ENCODE measurements around the gene COL11A2. TPM values are rescaled to one million over a fixed set of nuclear protein-coding genes. Genes with fewer than 3 reads are reported as not detected.
"Not testable (repeated sequence)": the region's sequence is repeated elsewhere in the genome, so short reads cannot be mapped to it uniquely, and the experiment has no call there.

COL11A2 gene
- total RNA-seq, 1 donor from 2014 or later = 1.4 TPM

DNA sequence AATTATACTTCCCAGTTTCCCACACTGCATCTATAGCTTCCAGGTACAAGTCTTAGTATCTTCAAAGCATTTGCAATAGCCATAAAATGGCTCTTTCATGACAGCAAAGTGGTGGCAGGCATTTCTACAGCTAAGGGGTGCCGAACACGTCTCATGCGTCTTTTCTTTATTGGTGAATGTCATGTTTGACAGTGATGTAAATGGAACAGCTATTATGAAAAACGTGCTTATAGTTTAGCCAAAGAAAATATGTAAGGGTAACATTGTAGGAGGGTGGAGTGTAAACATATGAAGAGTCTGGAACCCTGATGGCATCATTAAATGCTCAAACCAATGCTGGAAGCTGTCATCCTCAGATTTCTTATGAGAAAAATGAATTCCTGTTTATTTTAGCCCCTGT lies 37.9 kb downstream of the COL11A2 start:
- DNase-seq = no peak

DNA sequence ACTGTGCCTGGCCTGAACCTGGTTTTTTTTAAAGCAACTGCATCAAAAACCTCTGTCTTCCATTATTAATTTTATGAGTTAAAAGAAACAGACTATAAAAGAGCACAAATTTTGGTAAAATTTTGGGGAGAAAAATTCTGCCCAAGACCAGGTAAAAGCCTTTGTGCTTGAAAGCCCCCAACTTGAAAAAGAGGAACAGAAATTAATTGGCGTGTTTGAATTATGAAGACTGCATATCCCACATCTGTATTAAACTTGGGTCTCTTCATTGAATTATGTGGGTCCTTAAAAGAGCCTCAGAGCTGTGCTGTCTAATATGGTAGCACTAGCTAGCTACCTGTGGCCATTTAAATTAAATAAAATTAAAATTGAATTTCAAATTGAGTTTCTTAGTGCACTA lies 41.2 kb downstream of the COL11A2 start:
- no peak for DNase-seq

DNA sequence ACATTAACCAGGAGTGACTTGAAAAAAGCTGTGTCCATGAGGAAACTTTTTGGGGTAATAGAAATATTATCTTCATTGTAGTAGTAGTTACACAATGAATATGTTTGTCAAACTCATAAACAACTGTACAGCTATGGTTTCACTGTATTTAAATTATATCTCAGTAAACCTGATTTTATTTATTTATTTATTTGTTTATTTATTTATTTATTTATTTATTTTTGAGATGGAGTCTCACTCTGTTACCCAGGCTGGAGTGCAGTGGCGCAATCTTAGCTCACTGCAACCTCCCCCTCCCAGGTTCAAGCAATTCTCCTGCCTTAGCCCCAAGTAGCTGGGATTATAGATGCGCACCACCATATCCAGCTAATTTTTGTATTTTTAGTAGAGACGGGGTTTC lies 41.7 kb downstream of the COL11A2 start:
- not testable (repeated sequence) for DNase-seq

DNA sequence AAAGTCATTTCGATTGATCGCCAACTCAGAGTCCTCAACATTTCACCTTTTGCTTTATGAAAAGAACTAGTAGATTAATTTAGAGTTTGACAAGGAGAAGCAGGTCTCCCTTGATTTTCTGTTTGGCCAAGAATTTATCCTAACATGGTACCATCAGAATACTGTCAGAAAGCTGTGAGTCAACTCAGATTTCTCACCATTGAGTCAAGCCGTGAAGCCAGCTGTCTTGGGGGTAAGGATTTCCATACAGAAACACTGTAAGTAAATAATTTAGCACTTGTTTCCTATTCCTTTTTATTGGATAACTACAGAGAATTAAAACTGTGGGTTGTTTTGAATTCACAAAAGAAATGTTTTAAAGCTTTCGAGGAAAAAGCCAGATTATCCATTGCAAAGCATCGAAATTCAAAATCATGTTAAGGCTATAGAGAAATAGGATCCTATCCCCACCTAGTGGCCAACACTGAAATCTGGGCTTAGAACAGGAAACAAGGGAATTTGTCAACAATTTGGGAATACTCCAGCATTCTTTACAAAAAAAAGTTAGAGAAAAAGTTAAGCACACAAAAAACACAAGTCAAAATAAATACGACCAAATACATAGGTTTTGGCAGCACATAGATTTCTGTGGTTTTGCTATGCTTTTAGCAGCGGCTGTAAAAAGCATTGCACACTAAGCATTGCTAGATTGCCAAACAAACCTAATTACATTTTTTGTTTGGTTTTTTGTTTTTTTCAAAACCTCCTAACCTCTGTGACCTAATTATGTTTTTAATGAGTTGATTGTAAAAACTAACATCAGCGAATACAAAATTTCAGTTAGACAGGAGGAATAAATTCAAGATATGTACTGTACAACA lies 44.2 kb downstream of the COL11A2 start:
- DNase-seq = peak; percentile 36

DNA sequence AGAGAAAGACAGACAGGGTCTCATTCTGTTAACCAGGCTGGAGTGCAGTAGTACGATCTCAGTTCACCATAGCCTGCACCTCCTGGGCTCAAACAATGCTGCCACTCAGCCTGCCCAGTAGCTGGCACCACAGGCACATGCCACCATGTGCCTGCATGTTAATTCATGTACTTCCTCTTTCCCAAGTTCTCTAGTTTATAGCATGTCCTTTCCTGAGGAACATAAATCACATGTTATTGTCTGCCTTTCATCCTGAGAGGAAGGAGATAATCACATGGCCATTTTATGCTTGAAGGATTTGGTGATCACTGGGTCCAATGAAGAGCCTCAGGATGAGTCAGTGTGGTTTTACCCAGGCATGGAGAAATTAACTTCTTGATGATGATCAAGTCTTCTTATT lies 47.9 kb downstream of the COL11A2 start:
- no peak for DNase-seq

DNA sequence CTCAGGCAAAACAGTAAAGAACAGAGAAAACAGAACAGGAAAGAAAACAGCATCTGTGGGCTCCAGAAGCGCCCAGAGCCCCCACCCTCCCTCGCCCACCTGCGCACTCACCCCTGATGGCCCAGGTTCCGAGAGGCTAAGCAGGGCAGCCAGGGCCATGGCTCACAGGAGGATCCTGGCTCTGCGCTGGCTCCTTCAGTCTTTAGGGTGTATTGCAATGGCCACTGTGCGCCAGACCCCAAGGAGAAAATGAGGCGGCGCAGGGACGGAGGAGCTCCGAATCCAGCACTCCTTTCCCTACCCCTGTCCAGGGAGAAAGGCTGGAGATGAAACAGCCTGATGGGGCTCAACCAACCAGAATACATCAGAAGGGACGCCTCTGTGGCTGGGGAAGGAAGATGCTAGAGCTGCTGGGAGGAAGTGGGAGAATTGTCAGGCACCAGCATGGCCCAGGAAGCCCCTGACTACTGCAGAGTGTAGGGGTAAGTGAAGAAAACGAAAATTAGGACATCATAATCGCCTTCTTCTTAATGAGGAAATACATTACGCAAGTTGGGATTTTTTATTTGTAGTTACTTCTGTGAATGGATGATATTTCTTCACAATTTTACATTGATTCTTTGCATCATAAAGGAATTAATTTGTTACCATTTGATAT lies 49.0 kb downstream of the COL11A2 start:
- DNase-seq = no peak

DNA sequence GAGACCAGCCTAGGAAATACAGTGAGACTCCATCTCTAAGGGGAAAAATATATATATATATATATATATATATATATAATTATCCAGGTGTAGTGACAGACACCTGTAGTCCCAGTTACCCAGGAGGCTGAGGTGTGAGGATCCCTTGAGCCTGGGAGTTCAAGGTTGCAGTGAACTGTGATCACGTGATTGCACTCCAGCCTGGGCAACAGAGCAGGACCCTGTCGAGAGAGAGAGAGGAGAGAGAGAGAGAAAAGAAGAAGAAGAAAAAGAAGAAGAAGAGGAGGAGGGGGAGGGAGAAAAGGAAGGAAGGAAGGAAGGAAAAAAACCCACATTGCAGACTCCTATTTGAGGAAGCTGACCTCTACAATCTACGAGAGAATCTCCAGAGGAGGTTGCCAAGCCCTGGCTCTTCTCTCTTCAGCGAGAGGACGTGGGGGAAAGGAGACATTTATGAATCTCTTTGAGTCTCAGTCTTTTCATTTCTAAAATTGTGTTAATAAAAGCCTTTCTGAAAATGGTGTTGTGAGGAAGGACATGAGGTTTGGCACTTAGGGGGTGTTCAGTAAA lies 49.7 kb downstream of the COL11A2 start:
- no peak for DNase-seq

DNA sequence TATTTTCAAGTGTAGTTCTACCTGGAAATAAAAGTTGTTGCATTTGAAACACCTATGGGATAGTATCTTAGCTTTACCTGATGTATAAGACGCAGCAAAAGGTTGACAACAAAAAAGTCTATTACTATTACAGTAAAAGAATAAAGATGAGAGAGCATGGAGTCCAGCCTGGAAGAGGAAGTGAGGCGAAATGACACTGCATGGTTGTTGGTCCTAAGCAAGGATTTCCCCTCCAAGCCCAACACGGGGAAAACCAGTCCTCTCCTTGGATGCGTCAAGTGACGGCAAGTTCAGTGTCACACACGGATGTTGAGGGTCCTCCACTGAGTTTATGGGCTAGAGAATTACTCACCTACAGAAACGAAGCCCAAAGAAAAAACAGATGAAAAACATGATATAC lies 51.7 kb downstream of the COL11A2 start:
- DNase-seq = no peak

DNA sequence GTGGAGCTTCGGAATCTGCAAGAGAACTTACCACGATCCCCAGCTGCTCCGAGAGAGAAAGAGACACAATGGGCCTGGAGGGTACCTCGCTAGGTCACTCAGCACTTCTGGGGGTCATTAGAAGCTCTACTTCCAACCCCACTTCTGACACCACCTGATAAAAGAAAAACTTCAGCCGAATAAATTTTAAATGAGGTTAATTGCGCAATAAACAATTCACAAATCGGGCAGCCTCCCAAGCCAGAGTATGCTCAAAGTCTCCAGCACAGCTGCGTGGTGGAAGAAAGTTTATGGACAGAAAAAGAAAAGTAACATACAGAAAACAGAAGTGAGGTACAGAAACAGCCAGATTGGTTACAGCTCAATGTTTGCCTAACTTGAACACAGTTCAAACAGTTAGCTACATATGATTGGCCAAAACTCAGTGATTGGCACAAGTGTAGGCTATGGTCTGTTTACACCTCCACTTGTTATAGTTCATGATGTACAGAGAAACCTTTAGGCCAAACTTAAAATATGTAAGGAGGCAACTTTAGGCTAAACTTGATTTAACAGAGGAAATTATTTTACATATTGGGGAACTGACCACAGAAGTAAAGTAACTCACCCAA lies 52.6 kb downstream of the COL11A2 start:
- no peak for DNase-seq

DNA sequence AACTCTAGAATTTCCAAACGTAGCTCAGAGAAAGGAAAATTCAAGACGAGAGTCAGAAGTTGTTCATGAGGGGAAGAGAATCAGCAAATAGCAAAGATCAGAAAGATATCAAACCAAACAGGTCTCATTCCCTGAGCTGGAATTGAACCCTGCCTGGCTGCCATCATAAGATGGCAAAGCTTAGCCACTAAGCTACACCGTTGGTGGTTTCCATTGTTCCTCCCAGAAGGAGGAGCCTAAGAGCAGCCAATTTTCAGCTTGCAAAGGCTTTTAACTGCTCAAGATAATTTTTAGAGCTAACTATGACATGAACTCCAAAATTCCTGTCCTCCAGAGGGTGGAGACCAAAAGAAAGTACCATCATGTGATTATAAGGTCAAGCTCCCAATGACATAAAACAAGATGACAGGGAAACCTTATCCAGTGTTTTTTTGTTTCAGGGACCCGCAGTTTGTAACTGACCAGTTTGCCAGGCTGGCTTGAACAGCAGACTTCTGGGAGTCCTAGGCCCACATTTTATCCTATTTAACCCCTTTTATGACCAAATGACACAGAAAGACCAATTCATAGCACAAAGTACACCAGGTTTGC lies 55.9 kb downstream of the COL11A2 start:
- DNase-seq = no peak

DNA sequence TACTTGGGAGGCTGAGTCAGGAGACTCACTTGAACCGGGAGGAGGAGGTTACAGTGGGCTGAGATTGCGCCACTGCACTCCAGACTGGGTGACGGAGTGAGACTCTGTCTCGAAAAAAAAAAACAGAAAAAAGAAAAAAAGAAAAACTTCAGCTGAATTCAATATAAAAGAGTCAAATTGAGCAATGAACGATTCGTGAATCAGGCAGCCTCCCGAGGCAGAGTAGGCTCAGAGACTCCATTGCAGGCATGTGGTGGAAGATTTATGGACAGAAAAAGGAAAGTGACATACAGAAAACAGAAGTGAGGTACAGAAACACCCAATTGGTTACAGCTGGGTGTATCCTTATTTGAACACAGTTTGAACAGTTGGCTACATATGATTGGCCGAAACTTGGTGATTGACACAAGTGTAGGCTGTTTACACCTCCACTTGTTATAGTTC lies 60.2 kb downstream of the COL11A2 start:
- no peak for DNase-seq

DNA sequence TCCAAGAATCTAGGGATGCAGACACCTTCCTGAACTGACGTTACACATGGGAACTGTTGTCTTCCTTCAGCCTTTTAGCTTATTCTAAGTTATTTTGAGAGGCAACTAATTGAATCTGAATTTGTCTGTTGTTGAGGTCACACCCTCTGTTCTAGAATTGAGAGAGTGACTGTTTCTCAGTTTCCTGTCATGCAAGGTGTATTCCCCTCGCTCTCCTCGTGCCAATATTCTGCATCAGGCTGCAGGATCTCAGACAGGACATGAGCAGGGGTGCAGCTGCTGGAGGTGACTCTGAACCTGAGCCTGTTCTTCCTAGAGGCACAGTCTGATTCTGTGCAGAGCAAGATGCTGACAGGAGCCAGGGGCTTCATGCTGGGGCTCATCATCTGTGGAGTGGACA lies 63.9 kb downstream of the COL11A2 start:
- no peak for DNase-seq

DNA sequence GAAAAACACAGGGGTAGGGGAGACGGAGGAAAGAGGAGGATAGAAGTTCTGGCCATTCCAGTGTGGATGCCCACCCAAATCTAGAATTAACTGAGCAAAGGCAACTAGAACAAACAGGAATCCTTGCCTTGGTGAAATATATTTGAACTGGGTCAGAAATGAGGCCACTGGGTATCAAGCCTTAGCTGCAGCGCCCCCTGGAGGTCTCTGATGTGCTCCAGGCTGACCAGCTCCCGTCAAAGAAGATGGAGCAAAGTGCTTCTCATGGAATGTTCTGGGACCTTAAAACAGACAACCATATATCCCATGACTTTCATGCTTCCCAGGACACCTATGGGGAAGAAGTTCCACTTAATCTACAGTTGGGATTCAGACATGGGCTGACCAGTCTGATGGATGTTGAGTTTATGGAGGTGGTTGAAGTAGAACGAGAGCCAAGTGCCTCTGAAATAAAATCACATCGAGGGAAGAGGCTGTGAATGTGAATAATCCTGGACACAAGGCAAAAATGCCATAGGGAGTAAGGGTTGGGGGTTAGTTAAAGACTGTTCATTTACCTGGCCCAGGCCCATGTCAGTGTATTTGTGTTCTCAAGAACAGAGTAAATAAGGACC lies 66.1 kb downstream of the COL11A2 start:
- no peak for DNase-seq

DNA sequence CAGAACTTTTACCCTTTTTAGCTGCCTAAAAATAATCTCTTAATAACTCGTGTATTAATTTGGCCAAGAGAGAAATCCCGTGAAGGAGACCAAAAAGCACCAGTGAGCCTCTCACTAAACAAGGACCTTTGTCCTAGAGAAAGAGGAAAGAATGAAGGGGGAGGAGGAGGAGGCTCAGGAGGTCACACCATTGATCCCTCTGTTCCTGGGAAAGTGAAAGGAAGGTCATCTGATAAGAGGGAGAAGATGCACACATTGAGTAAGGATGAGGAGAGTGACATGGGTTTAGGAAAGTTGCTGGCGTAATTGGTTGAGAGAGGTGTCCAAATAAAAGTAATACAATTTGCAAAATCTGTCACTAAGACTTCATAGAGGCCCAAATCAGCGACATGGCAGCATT lies 67.3 kb downstream of the COL11A2 start:
- no peak for DNase-seq

DNA sequence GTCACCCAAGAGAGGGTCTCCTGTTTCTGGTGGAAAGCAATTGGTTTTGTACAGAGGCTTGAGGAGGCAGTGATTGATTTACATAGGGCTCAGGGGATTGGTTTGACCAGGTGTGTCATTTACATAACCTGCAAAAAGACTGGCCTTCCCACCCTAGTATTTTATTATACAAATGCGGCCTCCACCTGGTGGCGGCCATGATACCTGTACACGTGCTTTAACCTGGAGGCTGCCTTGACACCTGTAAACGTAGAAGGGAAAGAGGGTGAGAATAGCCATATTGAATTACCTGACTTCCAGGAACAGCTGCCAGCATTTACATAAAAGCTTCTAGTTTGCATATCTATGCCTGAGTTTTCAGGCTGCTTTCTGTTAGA lies 67.8 kb downstream of the COL11A2 start:
- no peak for DNase-seq

DNA sequence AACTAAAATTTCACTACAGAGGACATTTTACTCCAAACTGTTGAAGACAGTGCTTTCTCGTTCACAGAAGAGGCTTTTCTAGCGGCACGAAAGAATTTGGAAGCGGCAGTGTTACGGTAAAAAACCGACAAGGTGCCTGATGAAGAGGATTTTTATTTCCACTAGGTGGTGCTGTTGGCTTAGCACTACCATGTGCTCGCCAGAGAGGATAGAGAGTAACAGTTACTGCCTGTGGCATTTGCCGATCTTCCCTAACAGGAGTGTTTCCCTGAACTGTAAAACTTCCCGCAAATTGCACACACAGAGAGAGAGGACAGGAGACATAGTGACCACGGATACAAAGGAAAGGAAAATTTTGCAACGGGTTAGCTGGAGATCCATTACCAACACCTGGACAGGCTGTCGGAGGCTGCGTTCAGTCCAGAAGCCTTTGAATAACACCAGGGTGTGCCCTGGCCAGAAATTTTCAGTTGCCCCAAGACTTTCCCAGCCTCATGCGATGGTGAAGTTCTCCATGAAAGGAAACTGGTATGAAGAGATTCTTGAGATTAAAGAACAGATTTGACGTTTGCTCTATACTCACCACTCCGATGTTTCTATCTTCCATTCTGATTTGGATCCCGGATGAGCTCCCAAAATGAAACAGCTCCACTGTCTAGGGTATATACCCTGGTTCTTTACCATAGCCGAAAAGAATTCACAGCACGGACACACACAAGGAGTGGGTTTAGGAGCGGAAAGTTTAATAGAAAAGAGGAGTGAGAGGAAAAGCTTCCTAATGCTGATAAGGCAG lies 68.3 kb downstream of the COL11A2 start:
- no peak for DNase-seq

DNA sequence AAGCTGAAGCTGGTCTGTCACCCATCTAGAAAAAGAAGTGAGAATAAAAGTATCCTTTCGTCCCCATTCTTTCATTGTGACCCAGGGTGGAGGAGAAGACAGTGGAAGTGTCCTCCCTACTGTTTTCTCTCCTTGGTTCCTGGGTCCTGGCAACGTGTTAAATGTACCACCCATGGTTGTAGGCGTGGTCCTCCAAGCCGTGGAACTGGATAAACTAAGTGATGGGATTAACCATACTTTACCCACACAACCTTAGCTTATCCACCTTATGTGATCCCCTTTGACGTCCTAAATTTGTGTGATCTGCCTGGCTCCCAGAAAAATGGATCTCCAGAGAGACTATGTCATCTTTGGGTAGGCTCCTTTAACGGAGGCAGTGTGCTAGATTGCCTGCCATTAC lies 69.1 kb downstream of the COL11A2 start:
- no peak for DNase-seq

DNA sequence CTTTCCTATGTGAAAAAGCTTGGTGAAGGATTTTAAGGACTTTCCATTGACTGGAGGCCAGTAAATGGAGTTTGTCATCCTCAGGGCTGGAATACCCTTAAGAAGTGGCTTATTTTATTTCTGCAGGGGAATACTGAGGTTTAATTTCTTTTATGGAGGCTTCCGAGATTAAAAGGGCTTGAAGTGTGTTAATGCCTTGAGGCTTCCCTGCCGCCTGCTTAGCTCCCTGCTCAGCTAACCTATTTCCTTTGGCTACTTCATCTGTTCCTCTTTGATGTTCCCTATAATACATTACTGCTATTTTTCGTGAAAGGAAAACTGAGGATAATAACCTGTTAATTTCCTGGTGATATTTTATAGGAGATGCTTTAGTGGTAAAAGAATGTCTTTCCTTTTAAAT lies 72.3 kb downstream of the COL11A2 start:
- no peak for DNase-seq

DNA sequence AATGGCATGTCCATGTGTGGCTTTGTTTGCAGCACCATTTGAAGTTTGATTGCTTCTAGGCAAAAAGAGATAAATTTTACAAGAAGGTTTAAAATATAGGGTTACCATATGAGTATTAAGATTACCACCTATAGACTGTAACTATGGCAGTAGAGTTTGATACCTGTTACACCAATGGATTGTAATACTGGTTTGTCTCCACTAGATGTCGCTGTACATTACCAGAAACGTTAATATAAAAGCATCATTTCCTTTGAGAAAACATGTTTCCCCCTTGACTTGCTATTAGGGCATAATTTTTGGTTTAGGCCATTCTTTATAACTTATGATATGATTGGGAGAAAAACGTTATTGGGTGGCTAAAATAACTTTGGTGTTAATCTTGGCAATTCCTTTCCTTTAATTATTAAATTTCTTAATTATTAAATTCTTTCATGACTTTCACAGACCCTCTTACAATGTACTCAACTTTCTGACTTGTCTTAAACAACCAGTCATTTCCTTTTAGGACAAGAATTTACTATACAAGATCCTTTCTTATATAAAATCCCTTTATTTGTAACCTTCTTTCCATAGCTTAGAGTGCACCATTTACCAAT lies 73.6 kb downstream of the COL11A2 start:
- DNase-seq = peak; percentile 43

DNA sequence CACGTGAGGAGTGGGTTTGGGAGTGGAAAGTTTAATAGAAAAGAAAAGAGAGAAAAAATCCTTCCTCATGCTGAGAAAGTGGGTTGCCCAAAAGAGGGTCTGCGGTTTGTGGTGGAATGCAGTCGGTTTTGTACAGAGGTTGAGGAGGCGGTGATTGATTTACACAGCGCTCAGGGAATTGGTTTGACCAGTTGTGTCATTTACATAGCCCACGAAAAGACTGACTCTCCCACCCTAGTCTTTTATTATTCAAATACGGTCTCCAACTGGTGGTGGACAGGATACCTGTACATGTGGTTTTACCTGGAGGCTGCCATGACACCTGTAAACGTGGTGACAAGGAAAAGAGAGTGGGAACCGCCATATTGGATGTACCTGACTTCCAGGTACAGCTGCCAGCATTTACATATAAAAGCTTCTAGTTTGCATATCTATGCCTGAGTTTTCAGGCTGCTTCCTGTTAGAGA lies 74.4 kb downstream of the COL11A2 start:
- no peak for DNase-seq
